KBM-7 (cell line): ENCODE results near the gene SCPEP1.

Experiments used
- DNase-seq: peaks from one replicate; pipeline ENCODE4 v3.0.0-alpha.2; 2015
- in situ Hi-C: fragments of 300-500 bp; cut with MboI; formaldehyde crosslinking; loops from 2 replicates; pipeline ENCODE4 v1.14.3; 2020; ENCODE audit warnings: low sequenced_read_pairs, low pct_unique_long_range_greater_than_20kb, mixed read lengths

SCPEP1 gene

DNA sequence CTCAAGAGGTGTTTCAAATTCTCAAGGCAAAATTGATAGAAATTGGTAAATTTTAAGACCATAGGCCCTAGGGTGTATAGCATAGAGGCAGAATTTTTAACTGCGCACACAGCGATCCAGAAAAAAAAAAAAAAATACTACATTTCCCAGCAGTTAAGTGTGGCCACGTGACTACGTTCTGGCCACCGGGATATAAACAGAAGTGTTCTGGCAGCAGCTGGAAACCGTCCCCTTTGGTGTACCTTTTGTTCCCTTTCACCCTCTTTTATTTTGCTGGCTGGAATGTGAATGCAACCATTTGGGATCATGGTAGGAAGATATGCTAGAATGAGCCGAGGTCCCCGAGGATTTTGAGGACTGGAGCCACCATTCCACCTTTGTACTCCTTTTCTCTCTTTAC lies 54.4 kb downstream of the SCPEP1 start:
- DNase-seq, result no peak
- in situ Hi-C loops, result no loop called here

DNA sequence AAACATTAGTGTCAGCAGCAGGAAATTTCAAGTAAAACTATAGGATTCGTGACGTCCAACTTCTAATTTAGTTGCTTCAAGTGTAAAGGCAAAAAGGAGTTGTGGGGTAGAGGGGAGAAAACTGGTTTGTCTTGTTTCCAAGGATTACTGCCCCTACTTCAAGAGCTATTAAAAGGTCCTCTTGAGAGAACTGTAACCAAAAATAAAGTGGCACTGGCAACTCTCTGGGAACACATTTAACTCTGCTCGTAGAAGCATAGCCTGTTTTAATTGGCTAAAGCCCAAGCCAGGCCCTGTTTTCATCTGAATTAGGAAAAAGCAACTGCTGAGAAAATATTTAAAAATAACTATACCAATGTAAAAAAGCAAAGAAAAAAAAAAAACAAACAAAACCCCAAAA lies 55.4 kb downstream of the SCPEP1 start:
- DNase-seq, result no peak
- in situ Hi-C loops, result no loop called here

DNA sequence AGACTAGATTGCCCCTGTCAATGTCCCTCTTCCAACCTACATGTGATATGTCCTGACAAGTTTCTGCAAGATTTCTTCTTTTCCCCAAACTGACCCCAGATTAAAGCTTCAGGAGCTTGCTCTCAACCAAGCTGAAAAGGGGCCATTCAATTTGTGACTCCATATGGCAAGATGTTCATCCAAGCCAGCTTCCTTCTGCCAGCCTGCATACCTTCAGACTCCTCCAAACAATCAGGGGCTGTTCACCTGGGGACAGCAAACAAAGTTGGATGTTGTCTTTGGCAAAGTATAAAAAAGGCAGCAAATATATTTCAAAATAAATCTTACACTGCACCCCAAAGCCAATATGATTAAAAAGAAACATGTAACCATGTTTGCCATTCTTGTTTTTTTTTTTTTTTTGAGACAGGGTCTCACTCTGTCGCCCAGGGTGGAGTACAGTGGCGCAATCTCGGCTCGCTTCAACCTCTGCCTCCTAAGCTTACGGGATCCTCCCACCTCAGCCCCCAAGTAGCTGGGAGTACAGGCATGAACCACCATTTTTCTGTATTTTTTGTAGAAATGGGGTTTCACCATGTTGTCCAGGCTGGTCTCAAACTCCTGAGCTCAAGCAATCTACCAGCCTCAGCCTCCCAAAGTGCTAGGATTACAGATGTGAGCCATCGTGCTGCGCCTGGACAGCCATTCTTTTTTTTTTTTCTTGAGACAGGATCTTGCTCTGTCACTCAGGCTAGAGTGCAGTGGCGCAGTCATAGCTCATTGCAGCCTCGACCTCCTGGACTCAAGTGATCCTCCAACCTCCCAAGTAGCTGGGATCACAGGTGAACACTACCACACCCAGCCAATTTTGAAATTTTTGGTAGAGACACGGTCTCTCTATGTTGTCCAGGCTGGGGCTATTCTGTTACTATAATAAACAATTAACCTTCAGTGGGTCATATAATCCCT lies 57.1 kb downstream of the SCPEP1 start:
- DNase-seq, result no peak
- in situ Hi-C loops, result no loop called here

DNA sequence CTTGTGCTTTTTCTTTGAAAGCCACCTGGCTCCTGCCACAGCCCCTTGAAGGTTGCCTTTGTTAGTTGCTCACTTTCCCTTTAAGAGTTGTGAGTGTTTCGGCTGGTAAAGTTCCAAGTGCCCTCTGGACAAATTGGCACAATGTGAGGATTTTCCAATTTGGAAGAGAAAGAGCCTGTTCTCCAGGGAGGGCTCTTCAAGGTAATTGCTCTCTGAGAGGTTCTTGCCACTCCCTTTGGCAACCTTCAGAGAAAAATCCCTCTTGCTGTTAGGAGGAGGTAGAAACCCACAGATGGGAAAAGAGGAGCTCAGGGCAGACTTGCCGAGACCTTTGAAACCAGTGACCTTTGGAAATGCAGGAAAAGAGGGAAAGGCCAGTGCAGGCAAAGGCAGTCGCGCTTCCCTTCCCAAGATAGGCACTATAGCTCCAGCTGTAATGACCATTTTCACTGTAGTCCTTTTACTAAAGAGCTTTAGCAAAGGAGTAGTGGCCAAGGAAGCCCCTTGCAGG lies 58.1 kb downstream of the SCPEP1 start:
- in situ Hi-C loops, result no loop called here

DNA sequence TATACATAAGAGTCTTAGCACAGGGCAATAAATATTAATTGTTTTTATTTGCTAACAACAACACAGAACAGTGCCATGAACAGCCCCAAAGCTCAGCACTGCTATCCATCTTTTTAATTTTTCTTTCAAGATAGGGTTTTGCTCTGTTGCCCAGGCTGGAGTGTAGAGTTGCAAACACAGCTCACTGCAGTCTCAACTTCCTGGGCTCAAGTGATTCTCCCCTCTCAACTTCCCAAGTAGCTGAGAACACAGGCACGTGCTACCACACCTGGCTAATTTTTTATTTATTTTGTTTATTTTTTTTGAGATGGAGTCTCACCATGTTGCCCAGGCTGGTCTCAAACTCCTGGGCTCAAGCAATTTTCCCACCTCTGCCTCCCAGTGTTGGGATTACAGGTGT lies 59.5 kb downstream of the SCPEP1 start:
- no peak for DNase-seq
- in situ Hi-C loops, result no loop called here

More for the DNA sequence above, 58.1 kb downstream of the SCPEP1 start:
- no peak for DNase-seq

DNA sequence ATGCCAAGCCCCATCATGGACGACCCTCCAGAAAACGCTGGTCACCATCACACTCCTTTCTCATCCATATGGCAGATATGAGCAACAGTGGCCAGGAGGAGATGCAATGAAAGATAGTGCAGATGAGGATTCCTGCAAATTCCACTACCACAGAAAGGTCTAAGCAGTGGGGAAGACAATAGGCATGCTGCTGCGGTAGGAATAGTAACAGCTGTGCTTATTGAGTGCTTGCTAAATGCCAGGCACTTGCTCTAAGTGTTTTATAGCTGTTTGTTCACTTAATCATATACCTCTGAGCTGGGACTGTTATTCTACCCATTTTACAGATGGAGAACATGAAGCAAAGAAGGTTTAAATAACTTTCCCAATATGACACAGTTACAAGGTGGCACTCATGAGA lies 60.6 kb downstream of the SCPEP1 start:
- no peak for DNase-seq
- in situ Hi-C loops, result no loop called here

DNA sequence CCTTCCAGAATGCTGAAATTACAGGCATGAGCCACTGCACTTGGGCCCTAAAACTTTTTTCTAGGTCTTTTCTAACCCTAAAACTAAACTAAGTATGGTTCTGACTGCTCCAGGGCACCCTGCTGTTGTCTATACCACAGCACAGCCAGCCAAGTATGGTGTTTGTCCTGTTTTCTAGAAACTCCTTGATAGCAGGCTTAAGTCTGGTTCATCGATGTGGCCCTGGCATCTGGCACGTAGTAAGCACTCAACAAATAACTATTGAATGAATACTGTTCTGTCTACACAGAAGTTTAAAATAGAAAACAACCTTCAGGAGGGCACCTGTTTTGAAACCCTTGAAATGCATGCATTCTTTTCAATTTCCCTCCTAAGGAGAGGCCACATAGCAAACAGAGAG lies 62.6 kb downstream of the SCPEP1 start:
- no peak for DNase-seq
- in situ Hi-C loops, result no loop called here

DNA sequence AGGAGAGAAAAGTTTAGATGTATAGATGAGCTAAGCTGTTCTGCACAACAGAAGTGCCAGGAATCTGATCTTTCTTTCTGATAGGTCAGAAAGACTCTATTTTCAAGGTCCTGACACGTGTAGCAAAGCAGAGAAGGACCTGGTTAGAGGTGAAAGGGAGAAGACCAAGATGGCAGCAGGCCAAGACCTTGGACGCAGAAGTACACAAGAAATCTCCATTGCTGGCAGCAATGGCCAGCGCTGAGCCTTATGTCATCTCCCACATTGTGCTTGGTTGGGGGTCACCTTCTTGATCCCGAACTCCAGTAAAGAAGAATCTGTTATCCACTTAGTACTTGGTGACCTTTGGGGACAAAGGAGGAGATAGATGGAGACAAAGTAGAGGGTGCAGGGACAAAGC lies 65.3 kb downstream of the SCPEP1 start:
- in situ Hi-C loops, result no loop called here
- no peak for DNase-seq

DNA sequence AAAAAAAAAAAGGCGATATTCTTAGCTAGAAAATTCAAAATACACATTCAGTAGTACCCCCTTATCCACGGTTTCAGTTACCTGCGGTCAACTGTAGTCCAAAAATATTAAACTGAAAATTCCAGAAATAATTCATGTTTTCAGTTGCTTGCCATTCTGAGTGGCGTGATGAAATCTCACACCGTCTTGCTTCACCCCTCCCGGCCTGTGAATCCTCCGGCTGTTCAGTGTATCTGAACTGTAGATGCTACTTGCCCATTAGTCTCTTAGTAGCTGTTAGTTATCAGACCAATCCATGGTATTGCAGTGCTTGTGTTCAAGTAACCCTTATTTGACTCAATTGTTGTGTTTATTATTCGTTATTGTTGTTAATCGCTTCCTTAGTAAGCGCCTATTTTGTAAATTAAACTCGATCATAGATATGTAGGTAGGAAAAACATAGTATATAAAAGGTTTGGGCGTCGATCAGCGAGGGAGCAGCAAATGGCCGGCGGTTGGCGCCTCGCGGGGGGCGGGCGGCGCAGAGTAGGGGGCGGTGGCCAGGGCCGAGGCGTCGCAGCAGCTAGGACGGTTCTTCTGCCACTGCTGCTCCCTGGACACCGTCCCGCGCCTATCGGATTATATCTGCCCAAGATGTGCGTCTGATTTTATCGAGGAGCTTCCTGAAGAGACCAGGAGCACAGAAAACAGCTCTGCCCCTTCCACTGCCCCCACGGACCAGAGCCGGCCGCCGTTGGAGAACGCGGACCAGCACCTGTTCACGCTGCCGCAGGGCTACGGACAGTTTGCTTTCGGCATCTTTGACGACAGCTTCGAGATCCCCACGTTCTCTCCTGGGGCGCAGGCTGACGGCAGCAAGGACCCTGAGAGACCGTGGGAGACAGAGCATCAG lies 67.3 kb downstream of the SCPEP1 start:
- in situ Hi-C loops, result no loop called here
- no peak for DNase-seq

DNA sequence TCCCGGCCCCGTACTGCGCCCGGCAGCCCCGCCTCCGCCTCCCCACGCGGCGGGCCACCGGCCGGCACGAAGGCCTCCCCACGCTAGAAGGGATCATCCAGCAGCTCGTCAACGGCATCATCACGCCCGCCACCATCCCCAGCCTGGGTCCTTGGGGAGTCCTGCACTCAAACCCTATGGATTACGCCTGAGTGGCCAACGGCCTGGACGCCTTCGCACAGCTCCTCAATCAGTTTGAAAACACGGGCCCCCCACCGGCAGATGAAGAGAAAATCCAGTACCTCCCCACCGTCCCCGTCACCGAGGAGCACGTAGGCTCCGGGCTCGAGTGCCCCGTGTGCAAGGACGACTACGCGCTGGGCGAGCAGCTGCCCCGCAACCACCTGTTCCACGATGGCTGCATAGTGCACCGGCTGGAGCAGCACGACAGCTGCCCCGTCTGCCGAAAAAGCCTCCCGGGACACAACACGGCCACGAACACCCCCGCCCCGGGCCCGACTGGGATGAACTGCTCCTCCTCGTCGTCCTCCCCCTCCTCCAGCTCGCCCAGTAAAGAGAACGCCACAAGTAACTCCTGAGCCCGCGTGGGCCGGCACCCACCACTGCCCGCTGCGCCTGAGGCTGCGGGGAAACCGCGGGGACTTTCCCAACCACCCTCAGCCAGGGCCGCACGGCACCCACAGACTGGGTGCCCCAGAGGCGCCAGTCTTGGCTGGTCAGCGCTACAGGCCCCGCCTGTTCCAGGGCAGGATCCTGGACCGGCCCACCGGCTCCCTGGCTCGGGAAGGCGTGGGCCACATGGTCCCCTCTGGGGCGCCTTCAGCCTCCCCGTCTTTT lies 68.2 kb downstream of the SCPEP1 start:
- DNase-seq, result no peak
- in situ Hi-C loops, result no loop called here

DNA sequence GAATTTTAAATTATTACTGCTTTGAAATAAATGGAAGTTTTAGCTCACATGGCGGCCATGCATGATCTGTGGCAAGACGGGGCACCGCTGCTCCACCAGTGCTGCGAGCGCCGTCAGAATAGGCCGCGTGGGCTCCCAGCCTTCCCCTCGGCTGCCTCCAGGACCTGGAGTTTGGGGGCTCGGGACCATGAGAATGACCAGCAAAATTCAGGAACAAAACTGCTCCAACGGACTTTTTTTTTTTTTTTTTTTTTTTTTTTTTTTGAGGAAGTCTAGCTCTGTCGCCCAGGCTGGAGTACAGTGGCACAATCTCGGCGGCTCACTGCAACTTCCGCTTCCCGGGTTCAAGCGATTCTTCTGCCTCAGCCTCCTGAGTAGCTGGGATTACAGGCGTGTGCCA lies 68.8 kb downstream of the SCPEP1 start:
- in situ Hi-C loops, result no loop called here
- DNase-seq, result peak; percentile 46

DNA sequence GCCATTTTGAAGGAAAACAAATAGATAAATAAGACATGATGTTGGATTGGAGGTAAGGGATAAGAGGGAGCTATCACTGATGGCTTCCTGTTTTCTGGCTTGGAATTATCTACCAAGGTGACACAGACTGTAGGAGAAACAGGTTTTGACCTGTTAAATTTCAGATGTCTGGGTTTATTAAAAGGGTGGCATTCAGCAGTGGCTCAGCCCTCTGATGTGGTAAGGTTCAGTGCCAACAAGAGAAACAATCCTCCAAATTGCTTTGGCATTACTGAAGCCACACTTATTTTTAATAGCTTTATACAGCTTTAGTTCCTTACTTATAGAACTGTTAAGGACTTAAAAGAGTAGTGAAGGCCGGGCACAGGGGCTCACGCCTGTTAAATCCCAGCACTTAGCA lies 70.2 kb downstream of the SCPEP1 start:
- no peak for DNase-seq
- in situ Hi-C loops, result no loop called here

DNA sequence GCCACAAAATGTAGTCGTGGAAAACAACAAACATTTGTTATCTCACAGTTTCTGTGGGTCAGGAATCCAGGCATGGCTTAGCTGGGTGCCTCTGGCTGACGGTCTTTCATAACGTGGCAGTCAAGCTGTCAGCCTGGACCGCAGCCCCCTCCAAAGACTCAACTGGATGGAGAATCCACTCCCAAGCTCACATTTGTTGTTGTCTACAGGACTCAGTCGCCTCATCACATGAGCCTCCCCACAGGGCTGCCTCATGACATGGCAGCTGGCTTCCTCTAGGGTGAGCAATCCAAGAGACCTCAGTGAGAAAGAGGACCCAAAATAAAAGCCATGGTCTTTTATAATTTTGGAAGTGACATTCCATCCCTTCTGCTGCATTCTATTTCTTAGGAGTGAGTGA lies 72.4 kb downstream of the SCPEP1 start:
- in situ Hi-C loops, result no loop called here
- no peak for DNase-seq

DNA sequence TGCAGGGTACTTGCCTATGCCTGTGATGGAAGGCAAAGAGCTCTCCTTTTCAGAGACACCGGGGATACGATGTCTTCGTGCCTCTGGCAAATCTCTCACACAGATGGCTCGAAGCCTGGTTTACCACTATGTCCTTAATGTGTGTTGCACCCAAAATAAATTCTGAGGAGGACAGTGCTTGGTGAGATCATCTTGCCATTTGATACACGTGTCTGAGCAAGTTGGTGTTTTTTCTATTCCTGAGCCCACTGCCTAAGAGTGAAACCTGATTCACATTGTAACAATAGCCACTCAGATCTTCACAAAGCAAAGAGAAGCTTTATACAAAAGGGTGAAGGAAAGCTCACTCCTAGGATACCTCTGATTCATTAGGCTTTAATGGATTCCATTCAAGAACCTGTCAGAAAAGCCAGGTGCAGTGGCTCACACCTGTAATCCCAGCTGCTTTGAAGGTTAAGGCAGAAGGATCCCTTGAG lies 74.0 kb downstream of the SCPEP1 start:
- no peak for DNase-seq
- in situ Hi-C loops, result no loop called here
